Measurements from ENCODE around the gene UNC93B1.

The UNC93B1 gene

GRCh38 chr11:68020575-68020974 is 16.7 kb upstream of the UNC93B1 start:
- no peak for DNase-seq

DNA sequence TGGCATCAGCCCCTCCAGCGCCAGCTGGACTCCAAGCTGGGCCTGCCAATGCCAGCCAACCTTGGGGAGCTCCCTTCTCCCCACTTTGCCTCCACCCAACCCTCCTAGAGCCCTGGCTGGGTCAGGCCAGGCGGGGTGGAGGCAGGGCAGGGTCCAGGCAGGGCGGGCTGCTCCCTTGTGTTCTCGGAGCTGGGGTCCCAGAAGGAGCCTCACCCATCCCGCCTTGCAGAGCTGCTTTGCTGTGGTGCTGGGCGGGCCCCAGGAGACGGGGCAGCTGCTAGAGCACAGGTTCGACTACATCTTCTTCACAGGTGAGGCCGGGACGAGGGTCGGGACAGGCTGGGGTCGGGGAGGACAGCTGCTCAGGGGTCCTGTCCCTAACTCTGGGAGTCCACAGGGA is 15.6 kb upstream of the UNC93B1 start:
- DNase-seq = no peak

DNA sequence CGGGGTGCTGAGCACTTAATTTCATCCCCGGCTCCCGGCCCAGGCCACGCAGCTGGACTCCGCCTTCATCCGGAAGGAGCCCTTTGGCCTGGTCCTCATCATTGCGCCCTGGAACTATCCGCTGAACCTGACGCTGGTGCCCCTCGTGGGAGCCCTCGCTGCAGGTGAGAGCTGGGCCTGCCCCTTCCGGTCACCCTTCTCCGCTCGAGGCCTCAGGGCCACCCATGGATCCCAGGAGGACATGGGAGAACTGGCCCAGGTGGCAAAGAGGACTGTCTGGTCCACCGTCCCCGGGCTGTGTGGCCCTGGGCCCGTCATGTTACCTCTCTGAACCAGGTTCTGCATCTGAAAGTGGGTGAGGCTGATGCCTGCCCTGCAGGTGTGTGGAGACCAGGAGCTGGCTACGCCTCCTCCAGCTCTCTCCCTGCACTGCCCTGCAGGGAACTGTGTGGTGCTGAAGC is 14.9 kb upstream of the UNC93B1 start:
- no peak for DNase-seq

DNA sequence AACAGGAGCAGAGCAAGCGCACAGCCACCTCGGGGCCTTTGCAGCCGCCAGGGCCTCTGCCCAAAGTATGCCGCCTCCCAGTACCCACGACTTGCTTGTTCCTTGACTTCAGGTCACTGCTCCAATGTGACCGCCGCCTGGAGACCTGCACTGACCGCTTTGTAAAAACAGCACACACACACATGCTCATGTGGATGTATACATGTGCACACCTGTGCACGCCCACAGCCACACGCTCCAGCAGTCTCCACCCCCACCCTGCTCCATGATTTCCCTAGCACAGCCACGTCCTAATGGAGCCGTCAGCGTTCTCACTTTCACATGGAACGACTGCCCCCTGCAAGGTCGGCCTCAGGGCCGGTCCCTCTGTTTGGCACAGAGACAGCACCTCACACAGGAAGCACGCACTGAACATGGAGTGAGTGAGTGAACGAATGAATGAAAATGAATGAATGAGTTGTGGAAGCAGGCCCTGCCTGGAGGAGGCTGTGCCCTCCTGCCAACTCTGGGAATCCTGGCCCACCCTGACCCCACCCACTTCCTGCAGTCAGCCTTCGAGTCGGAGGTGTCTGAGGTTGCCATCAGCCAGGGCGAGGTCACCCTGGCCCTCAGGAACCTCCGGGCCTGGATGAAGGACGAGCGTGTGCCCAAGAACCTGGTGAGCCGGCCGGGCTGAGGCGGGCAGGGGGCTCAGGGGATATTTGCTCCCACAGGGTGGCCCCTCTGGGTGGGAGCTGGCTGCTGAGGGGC is 14.3 kb upstream of the UNC93B1 start:
- no peak for DNase-seq

DNA sequence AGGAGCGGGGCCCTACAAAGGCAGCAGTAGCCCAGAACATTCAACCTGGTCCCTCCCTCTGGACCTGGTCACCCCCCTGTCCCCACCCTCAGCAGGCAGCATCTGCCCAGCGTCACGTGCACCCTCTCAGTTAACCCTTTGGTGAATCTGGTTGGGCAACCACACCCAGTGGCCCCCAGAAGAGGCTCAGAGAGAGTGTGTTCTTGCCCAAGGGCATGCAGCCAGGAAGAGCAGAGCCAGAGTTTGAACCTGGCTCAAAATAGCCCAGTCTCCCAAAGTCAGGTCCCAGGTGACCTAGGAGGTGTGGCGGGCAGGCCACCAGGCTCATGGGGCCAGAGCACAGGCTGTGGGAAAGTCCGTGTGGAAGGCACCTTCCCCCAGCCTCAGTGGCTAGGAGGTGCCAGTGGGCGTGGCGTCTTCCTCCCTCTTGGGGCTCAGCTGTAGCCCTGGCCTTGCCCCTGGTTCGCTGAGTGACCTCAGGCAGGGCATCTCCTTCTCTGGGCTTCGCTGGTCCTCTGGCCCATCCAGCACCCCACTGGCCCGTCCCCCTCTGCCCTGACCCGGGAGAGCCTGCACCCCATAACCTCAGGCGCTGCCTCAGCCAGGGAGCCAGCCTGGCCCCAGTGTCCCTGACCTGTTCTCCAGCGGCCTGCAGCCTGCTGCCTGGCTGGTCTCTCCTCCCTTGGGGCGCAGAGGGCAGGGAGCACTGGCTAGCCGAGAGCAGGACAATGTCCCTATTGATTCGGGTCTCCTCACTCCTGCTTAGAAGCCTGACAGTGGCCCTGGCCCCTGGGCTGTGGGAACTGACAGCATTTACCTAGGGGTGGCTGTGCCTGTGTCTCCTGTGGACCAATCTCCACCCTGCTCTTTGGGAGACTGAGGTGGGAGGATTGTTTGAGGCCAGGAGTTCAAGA is 13.3 kb upstream of the UNC93B1 start:
- no peak for DNase-seq

GRCh38 chr11:68016161-68016903 is 12.4 kb upstream of the UNC93B1 start:
- no peak for DNase-seq

- DNase-seq = no peak
Measured at GRCh38 chr11:68015467-68015866, 11.6 kb upstream of the UNC93B1 start.

GRCh38 chr11:68014947-68015447 is 11.1 kb upstream of the UNC93B1 start:
- no peak for DNase-seq

DNA sequence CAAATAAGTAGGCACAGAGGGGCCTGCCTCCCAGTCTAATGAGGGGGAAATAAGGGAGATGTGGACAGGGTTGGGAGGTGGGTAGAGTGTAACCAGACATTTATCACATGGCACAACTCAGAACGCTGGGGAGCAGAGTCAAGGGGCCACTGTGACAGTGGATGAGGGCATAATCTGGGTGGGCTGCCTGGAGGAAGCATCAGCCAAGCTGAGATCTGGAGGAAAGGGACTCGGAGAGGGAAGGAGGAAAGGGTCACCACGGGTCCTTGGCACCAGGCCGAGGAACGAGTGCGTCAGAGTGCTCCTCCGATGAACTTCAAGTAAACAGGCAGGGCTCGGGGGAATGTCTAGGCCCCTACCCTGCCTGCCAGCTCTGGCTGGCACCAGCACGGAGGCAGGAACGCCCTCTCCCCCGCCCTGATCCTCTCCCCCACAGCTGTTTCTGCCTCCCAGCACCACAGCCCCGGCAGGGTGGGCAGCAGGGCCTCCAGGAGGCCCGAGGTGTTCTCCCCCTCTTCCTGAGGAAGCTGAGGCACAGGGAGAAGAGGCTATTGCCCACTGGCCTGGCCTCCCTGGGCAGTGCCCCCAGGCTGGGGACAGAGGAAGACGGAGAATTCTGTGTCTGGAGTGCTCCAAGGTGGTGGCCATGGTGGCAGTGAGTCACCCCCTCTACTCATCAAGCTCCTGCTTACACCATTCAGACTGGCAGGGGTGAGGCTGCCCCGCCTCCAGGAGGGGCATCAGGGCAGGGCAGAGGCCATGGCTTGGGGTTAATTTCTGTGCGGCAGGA is 10.5 kb upstream of the UNC93B1 start:
- no peak for DNase-seq

DNA sequence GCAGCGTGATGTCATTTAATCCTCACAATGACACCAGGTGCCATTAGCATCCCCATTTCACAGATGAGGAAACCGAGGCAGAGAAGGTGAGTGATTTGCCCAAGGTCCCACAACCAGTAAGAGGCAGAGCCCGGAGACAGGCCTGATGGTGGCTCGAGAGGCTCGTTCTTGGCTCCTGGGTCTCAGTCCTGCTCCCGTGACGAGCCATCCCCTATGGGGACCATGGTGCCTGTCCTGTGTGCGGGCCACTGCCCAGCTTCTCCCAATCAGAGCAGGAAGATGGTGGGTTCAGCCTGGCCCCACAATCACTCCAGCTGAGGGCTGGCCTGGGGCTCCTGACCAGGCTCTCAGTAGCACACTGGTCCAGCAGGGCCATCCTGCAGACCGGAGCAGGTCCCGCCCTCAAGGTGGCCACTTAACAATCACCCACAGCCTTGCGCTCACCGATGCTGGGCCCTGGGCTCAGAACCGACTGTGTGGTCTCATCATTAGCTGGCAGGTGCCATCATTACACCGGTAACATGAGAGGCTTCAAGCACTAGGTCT is 9.8 kb upstream of the UNC93B1 start:
- DNase-seq = no peak

GRCh38 chr11:68012843-68013610 is 9.1 kb upstream of the UNC93B1 start:
- DNase-seq = peak; percentile 61

GRCh38 chr11:68012044-68012842 is 8.3 kb upstream of the UNC93B1 start:
- no peak for DNase-seq

DNA sequence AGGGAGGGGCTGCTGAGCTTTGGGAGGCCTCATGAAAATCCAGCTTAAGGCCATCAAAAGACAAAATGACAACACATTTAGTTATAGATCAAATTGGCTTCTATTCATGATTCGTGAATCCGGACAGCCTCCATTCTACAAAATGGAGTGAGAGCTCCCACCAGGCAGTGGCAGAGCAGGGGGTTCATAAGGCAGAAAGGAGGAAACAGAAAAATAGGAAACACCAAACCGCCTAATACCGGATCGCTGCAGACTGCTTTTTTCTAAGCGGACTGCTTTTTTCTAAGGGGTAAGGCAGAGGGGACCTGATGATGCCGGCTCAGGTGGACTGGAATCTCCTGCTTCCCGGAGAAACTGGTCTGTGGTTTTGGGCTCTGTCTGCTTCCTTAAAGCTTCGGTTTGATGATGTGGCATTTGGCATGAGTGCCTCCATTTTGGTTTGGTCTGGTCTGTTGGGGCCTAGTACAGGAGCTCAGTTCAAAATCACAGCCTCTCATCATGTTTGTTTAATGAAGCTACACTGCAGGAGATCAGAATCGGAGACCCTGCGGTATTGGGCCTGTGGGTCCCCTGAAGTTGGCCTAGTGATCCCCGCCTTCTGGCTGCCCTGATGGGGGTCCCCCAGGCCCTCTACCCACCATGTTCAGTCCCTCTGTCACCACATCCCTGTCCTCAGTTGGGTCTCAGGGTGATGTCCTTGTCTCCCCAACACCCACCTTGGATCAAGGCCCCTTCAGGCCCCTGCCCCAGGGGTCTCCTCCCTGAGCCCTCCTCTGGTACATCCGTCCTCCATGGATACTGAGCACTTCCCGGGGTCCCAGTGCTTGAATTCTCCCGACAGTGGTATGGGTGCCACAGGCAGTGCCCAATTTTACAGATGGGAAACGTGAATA is 7.4 kb upstream of the UNC93B1 start:
- no peak for DNase-seq

- DNase-seq = peak; percentile 91
Measured at GRCh38 chr11:68010090-68011041, 6.5 kb upstream of the UNC93B1 start, which contains the start of gene ALDH3B1. TSS of gene ALDH3B1 (plus strand) at chr11:68010327. CDS start at chr11:68015298, 4,971 bp downstream.

DNA sequence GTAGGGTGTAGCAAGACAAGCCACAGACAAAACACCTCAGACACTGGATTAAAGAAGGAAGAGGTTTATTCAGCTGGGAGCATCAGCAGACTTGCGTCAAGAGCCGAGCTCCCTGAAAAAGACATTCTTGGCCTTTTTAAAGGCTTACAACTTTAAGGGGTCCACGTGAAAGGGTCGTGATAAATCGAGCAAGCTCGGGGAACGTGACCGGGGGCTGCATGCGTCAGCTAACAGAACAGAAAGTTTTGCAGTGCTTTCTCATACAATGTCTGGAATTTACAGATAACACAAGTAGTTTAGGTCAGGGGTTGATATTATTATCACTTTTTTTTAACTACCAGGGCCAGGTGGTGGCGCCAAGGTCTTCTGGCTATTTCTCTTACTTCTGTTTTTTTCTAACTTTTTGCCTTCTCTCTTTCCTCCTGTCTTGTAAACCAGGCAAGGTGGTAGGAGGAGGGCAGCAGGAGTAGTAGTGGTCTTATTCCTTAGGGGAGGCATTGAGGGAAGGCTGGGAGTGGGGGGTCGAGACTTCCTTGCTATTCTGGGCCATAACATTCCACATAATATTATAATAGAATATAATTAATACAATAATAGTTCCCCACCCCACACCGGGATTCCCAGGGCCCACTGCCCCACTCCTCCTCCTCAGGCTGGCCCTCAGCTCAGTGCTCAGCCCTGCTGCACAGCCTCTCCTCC is 5.6 kb upstream of the UNC93B1 start:
- no peak for DNase-seq

DNA sequence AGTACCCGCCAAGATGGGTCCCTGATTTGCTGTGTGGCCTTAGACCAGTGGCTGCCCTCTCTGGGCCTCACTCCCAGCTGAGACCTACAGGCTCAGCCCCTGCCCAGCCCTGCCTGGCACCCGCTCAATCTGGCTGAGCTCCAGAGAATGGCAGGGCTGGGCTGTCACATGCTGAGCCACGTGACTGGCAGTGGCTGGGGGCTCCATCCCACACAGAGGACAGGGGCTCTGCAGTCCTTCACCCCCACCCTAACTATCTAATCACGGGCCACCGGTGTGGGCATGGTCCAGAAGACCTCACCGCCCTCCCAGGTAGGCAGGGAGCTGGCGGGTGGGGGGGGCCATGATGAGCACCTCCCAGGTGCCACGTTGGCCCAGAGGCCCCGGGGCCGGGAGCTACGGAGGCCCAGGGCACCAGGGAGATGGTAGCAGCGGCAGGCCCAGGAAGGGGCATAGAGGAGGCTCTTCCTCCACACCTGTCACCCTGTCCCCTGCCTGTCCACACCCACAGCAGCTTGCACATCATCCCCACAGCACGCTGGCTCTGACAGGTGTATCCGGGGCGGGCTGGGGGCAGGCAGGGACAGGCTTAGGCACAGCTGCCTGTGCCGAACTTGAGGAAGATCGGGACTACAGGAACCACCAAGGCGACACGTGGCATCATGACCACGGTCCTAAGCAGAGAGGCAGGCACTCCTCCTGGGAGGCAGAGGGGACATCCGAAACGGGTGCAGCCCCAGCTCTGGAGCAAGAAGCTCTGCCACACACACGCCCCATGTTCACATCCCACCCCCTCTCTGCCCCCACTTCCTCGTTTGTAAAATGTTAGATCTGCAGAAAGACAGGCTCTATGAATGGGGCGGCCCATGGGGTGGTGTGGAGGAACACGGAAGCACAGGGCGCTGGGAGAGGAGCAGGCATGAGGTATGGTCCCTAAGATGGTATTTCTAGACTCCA is 4.8 kb upstream of the UNC93B1 start:
- DNase-seq = no peak
